HL-60 (cell line): Measurements from ENCODE around the gene TENM3.

Experiments
- DNase-seq, 2 experiments: peaks; one replicate each; pipeline ENCODE4 v3.0.0-alpha.2; 2010 to 2020; ENCODE audit warnings: low read depth in 1 of 2, low spot score in 1 of 2
- H3K27ac ChIP-seq: fragments of 250-450 bp; sonication (Bioruptor Pico); replicated peaks from 2 replicates; pipeline ENCODE4 v1.5.1; 2020; ENCODE audit warnings: mild to moderate bottlenecking, moderate library complexity
- H3K27me3 ChIP-seq: fragments of 250-450 bp; sonication (Bioruptor Pico); 2 replicates; pipeline ENCODE4 v1.5.1; 2021; ENCODE audit warnings: mild to moderate bottlenecking, moderate library complexity; ENCODE audit not compliant: insufficient read depth, poor library complexity, severe bottlenecking
- H3K4me3 ChIP-seq: replicated peaks from 2 replicates; pipeline ENCODE4 v1.5.1; 2011; ENCODE audit warnings: mild to moderate bottlenecking, control low read depth, low read length; ENCODE audit not compliant: insufficient read depth
- GABPA ChIP-seq: IDR thresholded peaks from 2 replicates; pipeline ENCODE4 v1.6.1; 2012; ENCODE audit warnings: low read depth
- POLR2AphosphoS5 ChIP-seq: IDR thresholded peaks from 2 replicates; pipeline ENCODE4 v1.6.1; 2012; ENCODE audit warnings: low read depth
- SPI1 ChIP-seq: IDR thresholded peaks from 2 replicates; pipeline ENCODE4 v1.6.1; 2012; ENCODE audit warnings: low read depth, mild to moderate bottlenecking, borderline replicate concordance
- TF ChIP-seq, protein P1 (sequence below): IDR thresholded peaks from 2 replicates; pipeline ENCODE4 v1.6.1; 2012; ENCODE audit warnings: low read depth; ENCODE audit not compliant: insufficient replicate concordance
- TF ChIP-seq, protein P2 (sequence below): IDR thresholded peaks from one replicate; pipeline ENCODE4 v1.5.1; 2011; ENCODE audit warnings: low read length, control low read depth, inconsistent platforms; ENCODE audit not compliant: insufficient read depth

The TENM3 gene

DNA sequence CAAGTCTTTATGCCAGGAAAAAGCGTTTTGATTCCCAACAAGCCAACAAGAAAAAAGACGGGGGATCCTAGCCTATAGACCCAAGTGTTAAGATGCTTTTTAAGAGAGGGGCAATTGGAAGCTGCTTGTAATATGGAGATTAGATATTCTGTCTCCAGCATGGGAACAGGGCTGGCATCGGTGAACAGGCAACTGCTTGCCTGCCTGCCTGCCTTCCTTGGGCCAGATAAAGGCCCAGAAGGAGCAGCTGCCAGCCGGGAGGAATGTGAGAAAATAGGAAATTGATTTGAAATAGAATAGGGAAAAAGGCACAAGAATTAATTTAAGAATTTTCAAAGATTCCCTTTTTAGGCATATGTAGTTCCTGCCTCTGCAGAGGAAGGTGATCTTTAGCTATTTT, 192.2 kb downstream of the TENM3 start:
- DNase-seq, result no peak
- no peaks in the 10 kb centered on the region for H3K27me3 ChIP-seq
- H3K4me3 ChIP-seq, result no peak overlapping the region
- no peak for TF ChIP-seq SPI1
- TF ChIP-seq, protein P1, sequence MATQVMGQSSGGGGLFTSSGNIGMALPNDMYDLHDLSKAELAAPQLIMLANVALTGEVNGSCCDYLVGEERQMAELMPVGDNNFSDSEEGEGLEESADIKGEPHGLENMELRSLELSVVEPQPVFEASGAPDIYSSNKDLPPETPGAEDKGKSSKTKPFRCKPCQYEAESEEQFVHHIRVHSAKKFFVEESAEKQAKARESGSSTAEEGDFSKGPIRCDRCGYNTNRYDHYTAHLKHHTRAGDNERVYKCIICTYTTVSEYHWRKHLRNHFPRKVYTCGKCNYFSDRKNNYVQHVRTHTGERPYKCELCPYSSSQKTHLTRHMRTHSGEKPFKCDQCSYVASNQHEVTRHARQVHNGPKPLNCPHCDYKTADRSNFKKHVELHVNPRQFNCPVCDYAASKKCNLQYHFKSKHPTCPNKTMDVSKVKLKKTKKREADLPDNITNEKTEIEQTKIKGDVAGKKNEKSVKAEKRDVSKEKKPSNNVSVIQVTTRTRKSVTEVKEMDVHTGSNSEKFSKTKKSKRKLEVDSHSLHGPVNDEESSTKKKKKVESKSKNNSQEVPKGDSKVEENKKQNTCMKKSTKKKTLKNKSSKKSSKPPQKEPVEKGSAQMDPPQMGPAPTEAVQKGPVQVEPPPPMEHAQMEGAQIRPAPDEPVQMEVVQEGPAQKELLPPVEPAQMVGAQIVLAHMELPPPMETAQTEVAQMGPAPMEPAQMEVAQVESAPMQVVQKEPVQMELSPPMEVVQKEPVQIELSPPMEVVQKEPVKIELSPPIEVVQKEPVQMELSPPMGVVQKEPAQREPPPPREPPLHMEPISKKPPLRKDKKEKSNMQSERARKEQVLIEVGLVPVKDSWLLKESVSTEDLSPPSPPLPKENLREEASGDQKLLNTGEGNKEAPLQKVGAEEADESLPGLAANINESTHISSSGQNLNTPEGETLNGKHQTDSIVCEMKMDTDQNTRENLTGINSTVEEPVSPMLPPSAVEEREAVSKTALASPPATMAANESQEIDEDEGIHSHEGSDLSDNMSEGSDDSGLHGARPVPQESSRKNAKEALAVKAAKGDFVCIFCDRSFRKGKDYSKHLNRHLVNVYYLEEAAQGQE, result no peak
- TF ChIP-seq GABPA, result no peak
- TF ChIP-seq, protein P2, sequence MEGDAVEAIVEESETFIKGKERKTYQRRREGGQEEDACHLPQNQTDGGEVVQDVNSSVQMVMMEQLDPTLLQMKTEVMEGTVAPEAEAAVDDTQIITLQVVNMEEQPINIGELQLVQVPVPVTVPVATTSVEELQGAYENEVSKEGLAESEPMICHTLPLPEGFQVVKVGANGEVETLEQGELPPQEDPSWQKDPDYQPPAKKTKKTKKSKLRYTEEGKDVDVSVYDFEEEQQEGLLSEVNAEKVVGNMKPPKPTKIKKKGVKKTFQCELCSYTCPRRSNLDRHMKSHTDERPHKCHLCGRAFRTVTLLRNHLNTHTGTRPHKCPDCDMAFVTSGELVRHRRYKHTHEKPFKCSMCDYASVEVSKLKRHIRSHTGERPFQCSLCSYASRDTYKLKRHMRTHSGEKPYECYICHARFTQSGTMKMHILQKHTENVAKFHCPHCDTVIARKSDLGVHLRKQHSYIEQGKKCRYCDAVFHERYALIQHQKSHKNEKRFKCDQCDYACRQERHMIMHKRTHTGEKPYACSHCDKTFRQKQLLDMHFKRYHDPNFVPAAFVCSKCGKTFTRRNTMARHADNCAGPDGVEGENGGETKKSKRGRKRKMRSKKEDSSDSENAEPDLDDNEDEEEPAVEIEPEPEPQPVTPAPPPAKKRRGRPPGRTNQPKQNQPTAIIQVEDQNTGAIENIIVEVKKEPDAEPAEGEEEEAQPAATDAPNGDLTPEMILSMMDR, result no peak
- no peak for TF ChIP-seq POLR2AphosphoS5
- H3K27ac ChIP-seq, result no peak overlapping the region

DNA sequence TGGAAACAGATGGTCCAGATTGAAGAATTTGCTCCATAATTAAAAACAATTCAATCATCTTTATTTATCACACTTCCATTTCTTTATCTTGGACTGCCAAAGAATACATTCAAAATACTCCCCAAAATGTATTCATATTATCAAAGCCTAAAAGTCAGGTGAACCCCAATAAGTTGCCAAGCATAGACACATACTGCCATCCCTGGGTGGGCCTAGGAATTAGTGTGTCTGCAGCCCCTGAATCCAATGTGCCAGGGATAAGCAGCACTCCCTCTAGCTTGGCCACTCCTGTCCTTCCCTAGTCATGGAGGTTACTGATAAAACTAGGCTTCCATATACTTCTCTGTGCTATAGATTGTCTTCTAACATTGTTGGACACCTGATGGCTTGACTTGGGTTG, 199.9 kb downstream of the TENM3 start:
- TF ChIP-seq, protein P1, result no peak
- TF ChIP-seq SPI1 (no peak), GABPA (no peak), POLR2AphosphoS5 (no peak)
- TF ChIP-seq, protein P2, result no peak
- DNase-seq, result no peak
- Histone ChIP-seq H3K27ac (no peak overlapping the region), H3K27me3 (peaks cover 7% of the 10 kb centered on the region), H3K4me3 (no peak overlapping the region)

DNA sequence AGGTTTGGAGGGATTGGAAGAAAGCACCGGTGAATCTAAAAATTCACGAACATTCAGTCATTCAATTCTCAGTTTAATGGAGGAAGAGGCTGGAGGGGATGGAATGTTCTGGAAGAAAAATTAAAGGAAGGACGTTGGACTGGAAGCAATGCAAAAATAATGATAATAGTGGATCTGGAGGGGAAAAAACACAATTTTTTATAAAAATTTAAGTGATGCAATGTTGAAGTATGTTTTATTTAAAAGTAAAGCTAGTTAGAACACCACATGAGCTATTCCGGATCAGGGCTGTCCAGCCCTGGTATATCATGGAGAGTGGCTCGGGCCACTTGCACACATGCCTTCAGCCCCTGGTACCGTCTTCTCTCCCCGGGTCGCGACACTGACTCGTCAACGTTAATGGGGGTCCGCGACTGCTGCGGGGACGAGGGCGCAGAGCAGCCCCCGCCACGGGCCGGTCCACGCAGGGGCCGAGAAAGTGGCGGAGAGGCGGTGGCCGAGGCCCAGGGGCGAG, 204.6 kb downstream of the TENM3 start:
- Histone ChIP-seq H3K27ac (no peak overlapping the region), H3K27me3 (peaks cover 33% of the 10 kb centered on the region), H3K4me3 (no peak overlapping the region)
- DNase-seq, result no peak
- TF ChIP-seq, protein P1, result no peak
- TF ChIP-seq, protein P2, result no peak
- no peak for TF ChIP-seq POLR2AphosphoS5
